Activated T-helper 1 cell treated with anti-CD3 and anti-CD28 coated beads, Interleukin-12 subunit alpha, Interleukin-12 subunit beta, Interleukin-2, Interleukin-4 antibody, amounts not matched to agents 30 ng/mL and 10 ng/mL and 1 ng/mL, durations not matched to agents 14 hours and 24 hours and 36 hours (primary cell): ENCODE measurements around the gene RC3H1. TPM values are rescaled to one million over a fixed set of nuclear protein-coding genes. Genes with fewer than 3 reads are reported as not detected.

Experiments
- DNase-seq: peaks from one replicate; pipeline ENCODE4 v3.0.0; 2021; ENCODE audit warnings: low spot score
- H3K27ac Mint-ChIP-seq: one replicate; pipeline ENCODE4 v1.8.0; 2021; ENCODE audit warnings: mild to moderate bottlenecking, mixed read lengths
- H3K27me3 Mint-ChIP-seq: one replicate; pipeline ENCODE4 v1.8.0; 2022; ENCODE audit warnings: mild to moderate bottlenecking, moderate library complexity, mixed read lengths; ENCODE audit not compliant: insufficient read depth
- H3K36me3 Mint-ChIP-seq: one replicate; pipeline ENCODE4 v1.8.0; 2021; ENCODE audit warnings: low read depth, mixed read lengths
- H3K4me1 Mint-ChIP-seq: one replicate; pipeline ENCODE4 v1.8.0; 2021; ENCODE audit warnings: low read depth, mixed read lengths
- H3K4me3 Mint-ChIP-seq: one replicate; pipeline ENCODE4 v1.8.0; 2021; ENCODE audit warnings: mild to moderate bottlenecking, moderate library complexity, mixed read lengths
- H3K9me3 Mint-ChIP-seq: one replicate; pipeline ENCODE4 v1.8.0; 2021; ENCODE audit warnings: mixed read lengths
- intact Hi-C: fragments of 100-400 bp; cut with micrococcal nuclease; formaldehyde crosslinking; loops from one replicate; pipeline ENCODE4 v1.15.1; 2024
- total RNA-seq: library from RNA; stranded (reverse); gene quantifications from 2 replicates; pipeline ENCODE4 v1.2.3, GENCODE V29; 2022

Gene RC3H1
- total RNA-seq, 1 donor from 2014 or later: 49.5 TPM

GRCh38 chr1:174018565-174018964 is 3.6 kb downstream of the RC3H1 start:
- Mint-ChIP-seq H3K36me3 (peaks cover 23% of the 10 kb centered on the region), H3K4me3 (no peak overlapping the region), H3K27me3 (no peaks in the 10 kb centered on the region), H3K4me1 (peaks cover 63% of the 10 kb centered on the region), H3K27ac (no peak overlapping the region), H3K9me3 (no peaks in the 10 kb centered on the region)
- intact Hi-C loops: no loop called here
- DNase-seq: no peak

GRCh38 chr1:174017231-174017970 is 4.8 kb downstream of the RC3H1 start:
- Mint-ChIP-seq H3K27ac (no peak overlapping the region), H3K4me3 (no peak overlapping the region), H3K36me3 (peaks cover 26% of the 10 kb centered on the region), H3K27me3 (no peaks in the 10 kb centered on the region), H3K4me1 (peaks cover 58% of the 10 kb centered on the region), H3K9me3 (no peaks in the 10 kb centered on the region)
- no peak for DNase-seq
- intact Hi-C loops: no loop called here

DNA sequence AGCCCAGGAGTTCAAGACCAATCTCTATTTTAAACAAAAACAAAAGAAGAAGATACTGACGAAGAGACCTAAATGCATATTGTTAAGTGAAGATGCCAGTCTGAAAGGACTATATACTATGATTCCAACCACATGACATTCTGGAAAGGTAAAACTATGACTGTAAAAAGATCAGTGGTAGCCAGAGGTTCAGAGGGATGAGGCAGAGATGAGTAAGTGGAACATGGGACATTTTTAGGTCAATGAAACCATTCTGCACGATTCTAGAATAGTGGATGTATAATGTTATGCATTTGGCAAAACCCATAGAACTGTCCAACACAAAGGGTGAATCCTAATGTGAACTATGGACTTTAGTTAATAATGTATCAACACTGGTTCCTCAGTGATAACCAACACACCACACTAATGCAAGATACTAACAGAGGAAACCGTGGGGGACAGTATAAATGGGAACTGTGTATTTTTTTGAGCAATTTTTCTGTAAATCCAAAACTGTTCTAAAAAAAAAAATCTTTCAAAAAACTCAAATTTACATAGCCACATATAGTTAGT is 8.2 kb downstream of the RC3H1 start:
- intact Hi-C loops: no loop called here
- DNase-seq: no peak
- no peaks in the 10 kb centered on the region for H3K27me3 Mint-ChIP-seq
- peaks cover 29% of the 10 kb centered on the region for H3K36me3 Mint-ChIP-seq
- peaks cover 50% of the 10 kb centered on the region for H3K4me1 Mint-ChIP-seq
- no peaks in the 10 kb centered on the region for H3K9me3 Mint-ChIP-seq
- peak overlapping the region; percentile 31 for H3K27ac Mint-ChIP-seq
- H3K4me3 Mint-ChIP-seq: no peak overlapping the region

GRCh38 chr1:174008979-174009378 is 13.2 kb downstream of the RC3H1 start:
- intact Hi-C loops: no loop called here

GRCh38 chr1:174008269-174008668 is 13.9 kb downstream of the RC3H1 start:
- no peaks in the 10 kb centered on the region for H3K27me3 Mint-ChIP-seq
- H3K4me1 Mint-ChIP-seq: peaks cover 27% of the 10 kb centered on the region
- peaks cover 28% of the 10 kb centered on the region for H3K36me3 Mint-ChIP-seq
- H3K4me3 Mint-ChIP-seq: no peak overlapping the region
- DNase-seq: no peak
- H3K9me3 Mint-ChIP-seq: no peaks in the 10 kb centered on the region
- intact Hi-C loops: no loop called here
- H3K27ac Mint-ChIP-seq: no peak overlapping the region

More at GRCh38 chr1:174008979-174009378, 13.2 kb downstream of the RC3H1 start:
- Mint-ChIP-seq H3K27me3 (no peaks in the 10 kb centered on the region), H3K36me3 (peaks cover 28% of the 10 kb centered on the region), H3K9me3 (no peaks in the 10 kb centered on the region), H3K4me1 (peaks cover 31% of the 10 kb centered on the region), H3K27ac (no peak overlapping the region), H3K4me3 (no peak overlapping the region)
- no peak for DNase-seq

DNA sequence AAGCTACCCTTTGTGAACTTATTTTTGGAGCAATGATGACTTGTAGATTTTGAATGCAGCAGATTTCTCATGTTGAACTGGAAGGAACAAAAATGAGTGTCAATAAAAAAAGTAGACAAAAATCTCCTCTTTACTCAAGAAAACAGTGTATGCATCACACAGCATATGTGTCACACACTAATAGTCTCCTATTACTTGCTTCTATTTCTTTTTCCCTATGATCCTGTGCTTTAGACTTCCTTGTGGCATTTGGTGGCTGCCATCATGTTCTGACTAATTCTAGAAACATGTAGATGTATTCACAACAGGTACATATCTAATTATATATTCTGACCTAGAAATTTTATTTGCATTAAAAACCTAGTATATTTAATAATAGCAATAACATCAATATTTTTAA is 14.3 kb downstream of the RC3H1 start:
- intact Hi-C loops: no loop called here
- DNase-seq: no peak
- no peak overlapping the region for H3K4me3 Mint-ChIP-seq

DNA sequence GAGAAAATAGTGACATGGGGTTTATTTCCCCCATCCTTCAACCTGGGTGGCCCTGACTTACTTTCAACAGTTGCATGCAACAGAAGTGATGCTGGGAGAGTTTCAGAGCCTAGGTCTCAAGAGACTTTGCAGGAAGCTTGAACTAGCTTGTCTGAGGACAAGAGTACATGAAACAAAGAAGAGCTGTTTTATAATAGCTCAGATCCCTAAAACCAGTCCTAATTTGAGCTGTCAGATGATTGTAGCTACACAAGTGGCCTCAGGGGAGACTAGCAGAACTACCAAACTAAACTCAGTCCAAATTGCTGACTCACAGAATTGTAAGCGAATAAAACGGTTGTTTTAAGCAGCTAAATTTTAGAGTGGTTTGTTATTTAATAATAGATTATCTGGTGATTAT is 17.1 kb downstream of the RC3H1 start:
- H3K27ac Mint-ChIP-seq: no peak overlapping the region
- no peaks in the 10 kb centered on the region for H3K27me3 Mint-ChIP-seq
- DNase-seq: no peak
- H3K4me3 Mint-ChIP-seq: no peak overlapping the region
- H3K36me3 Mint-ChIP-seq: peaks cover 15% of the 10 kb centered on the region
- no peaks in the 10 kb centered on the region for H3K9me3 Mint-ChIP-seq
- H3K4me1 Mint-ChIP-seq: peaks cover 25% of the 10 kb centered on the region
- intact Hi-C loops: no loop called here

More for the DNA sequence above, 14.3 kb downstream of the RC3H1 start:
- Mint-ChIP-seq H3K36me3 (peaks cover 24% of the 10 kb centered on the region), H3K27me3 (no peaks in the 10 kb centered on the region), H3K27ac (no peak overlapping the region), H3K4me1 (peaks cover 23% of the 10 kb centered on the region), H3K9me3 (no peaks in the 10 kb centered on the region)

DNA sequence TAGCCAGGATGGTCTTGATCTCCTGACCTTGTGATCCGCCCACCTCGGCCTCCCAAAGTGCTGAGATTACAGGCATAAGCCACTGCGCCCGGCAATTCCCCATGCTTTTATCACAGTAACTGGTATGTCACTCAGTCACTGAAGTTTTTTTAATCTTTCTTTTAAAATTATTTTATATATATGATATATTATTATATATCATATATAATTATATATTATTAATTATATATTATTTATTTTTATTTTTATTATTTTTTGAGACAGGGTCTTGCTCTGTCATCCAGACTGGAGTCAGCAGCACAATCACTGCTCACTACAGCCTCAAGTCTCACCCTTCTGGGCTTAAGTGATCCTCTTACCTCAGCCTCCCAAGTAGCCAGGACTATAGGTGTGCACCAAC is 18.3 kb downstream of the RC3H1 start:
- DNase-seq: no peak
- no peak overlapping the region for H3K27ac Mint-ChIP-seq
- H3K4me1 Mint-ChIP-seq: peaks cover 20% of the 10 kb centered on the region
- H3K27me3 Mint-ChIP-seq: no peaks in the 10 kb centered on the region
- peaks cover 6% of the 10 kb centered on the region for H3K36me3 Mint-ChIP-seq
- H3K4me3 Mint-ChIP-seq: no peak overlapping the region
- H3K9me3 Mint-ChIP-seq: no peaks in the 10 kb centered on the region
- intact Hi-C loops: no loop called here

DNA sequence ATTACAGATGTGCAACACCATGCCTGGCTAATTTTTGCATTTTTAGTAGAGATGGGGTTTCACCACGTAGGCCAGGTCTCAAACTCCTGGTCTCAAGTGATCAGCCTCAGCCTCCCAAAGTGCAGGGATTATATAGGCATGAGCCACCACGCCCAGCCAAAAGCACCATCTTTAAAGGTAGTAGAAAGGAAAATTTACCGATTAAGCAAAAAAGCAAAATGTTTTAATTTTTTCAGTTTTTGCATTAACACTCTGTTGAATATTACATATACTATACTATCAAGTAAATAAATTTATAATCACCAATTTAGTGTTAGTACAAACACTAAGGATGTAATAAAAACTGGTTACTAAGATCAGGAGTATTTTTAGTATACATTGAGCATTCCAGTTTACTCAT is 20.6 kb downstream of the RC3H1 start:
- intact Hi-C loops: no loop called here
- peaks cover 20% of the 10 kb centered on the region for H3K4me1 Mint-ChIP-seq
- H3K4me3 Mint-ChIP-seq: no peak overlapping the region

DNA sequence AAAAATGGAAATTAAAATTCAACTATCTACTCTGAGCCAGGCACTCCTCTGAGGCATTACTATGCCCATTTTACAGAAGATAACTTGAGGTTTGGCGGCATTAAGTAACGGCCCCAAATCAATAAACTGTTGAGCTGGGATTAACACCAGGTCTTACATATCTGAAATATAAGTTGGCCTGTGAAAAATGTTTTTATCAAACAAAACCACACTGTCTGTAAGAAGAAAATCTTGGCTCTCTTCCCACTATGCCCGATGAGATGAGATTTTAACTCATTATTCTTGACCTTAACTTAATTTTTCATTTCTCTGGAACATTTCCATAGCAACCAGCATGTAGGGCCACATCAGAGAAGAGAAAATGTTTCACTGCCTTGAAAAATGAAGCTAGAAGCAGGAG is 21.8 kb downstream of the RC3H1 start:
- Mint-ChIP-seq H3K27ac (no peak overlapping the region), H3K9me3 (no peaks in the 10 kb centered on the region), H3K27me3 (no peaks in the 10 kb centered on the region), H3K4me1 (peaks cover 21% of the 10 kb centered on the region), H3K36me3 (peaks cover 4% of the 10 kb centered on the region), H3K4me3 (no peak overlapping the region)
- DNase-seq: no peak
- intact Hi-C loops: no loop called here

More for the DNA sequence above, 20.6 kb downstream of the RC3H1 start:
- H3K27me3 Mint-ChIP-seq: no peaks in the 10 kb centered on the region
- H3K36me3 Mint-ChIP-seq: peaks cover 1% of the 10 kb centered on the region
- H3K9me3 Mint-ChIP-seq: no peaks in the 10 kb centered on the region
- DNase-seq: no peak
- no peak overlapping the region for H3K27ac Mint-ChIP-seq

DNA sequence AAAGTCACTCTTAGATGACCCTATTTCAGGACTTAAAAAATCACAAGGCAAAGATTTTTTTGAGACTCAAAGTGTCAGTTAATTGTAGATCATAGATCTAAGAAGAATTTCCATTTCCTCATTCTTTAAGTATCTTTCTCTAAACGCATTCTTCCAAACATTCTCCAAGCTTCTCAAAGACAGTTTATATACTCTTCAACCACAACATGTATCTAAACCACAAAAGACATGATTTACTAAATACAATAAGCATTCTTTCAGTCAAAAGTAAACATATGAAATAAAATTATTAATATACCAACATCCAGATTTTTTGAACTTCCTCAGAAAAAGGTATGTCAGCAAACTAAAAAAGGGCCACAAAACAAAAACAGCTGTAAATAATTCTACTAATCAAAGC is 24.4 kb downstream of the RC3H1 start:
- Mint-ChIP-seq H3K27me3 (no peaks in the 10 kb centered on the region), H3K9me3 (no peaks in the 10 kb centered on the region), H3K27ac (no peak overlapping the region), H3K36me3 (peaks cover 5% of the 10 kb centered on the region), H3K4me3 (no peak overlapping the region), H3K4me1 (peaks cover 27% of the 10 kb centered on the region)
- intact Hi-C loops: no loop called here
- no peak for DNase-seq

DNA sequence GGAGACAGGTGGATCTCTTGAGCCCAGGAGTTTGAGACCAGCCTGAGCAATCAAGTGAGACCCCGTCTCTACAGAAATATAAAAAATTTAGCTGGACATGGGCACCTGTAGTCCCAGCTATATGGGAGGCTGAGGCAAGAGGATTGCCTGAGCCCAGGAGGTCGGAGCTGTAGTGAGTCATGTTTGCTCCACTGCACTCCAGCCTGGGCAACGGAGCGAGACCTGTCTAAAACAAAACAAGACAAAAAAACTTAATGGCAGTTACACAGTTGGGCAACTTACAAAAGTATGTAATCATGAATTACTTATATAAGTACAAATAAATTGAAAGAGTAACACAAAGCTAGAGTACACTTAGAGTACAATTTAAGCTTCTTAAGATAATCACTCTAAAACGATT is 25.2 kb downstream of the RC3H1 start:
- H3K4me3 Mint-ChIP-seq: no peak overlapping the region
- no peaks in the 10 kb centered on the region for H3K9me3 Mint-ChIP-seq
- intact Hi-C loops: no loop called here
- no peaks in the 10 kb centered on the region for H3K27me3 Mint-ChIP-seq
- H3K4me1 Mint-ChIP-seq: peaks cover 26% of the 10 kb centered on the region
- no peak overlapping the region for H3K27ac Mint-ChIP-seq
- no peak for DNase-seq
- peaks cover 13% of the 10 kb centered on the region for H3K36me3 Mint-ChIP-seq

- intact Hi-C loops: no loop called here
- H3K36me3 Mint-ChIP-seq: peaks cover 22% of the 10 kb centered on the region
- H3K27ac Mint-ChIP-seq: no peak overlapping the region
These were observed 26.7 kb downstream of the RC3H1 start for GRCh38 chr1:173995475-173995874.

More at GRCh38 chr1:173995475-173995874, 26.7 kb downstream of the RC3H1 start:
- no peak for DNase-seq
- Mint-ChIP-seq H3K27me3 (no peaks in the 10 kb centered on the region), H3K4me1 (peaks cover 23% of the 10 kb centered on the region), H3K4me3 (no peak overlapping the region), H3K9me3 (no peaks in the 10 kb centered on the region)
